HepG2 (cell line): ENCODE measurements around the gene HIPK3. TPM values are rescaled to one million over a fixed set of nuclear protein-coding genes. Genes with fewer than 3 reads are reported as not detected.

Source experiments
- ATAC-seq: fragments of 200-7000 bp; cut with Tn5 transposase; 3 replicates; pipeline ENCODE4 v1.9.1; 2020; ENCODE audit warnings: mild to moderate bottlenecking, moderate library complexity
- BruUV-seq: library from RNA; stranded (reverse); fragments of 400-500 nt; replicated peaks from 2 replicates; lab custom pipeline; 2021; lab: Mats Ljungman, UMichigan
- CTCF ChIA-PET: fragments of 300-600 bp; formaldehyde crosslinking; extraction: SDS; loops from one replicate; lab custom pipeline; 2021; ENCODE audit warnings: low total read pairs, inconsistent platforms, low intra/inter-chr PET ratio; lab: Yijun Ruan, JAX
- POLR2A ChIA-PET: fragments of 350-600 bp; sonication (Branson Sonifier 250); formaldehyde crosslinking; loops from one replicate; lab custom pipeline; 2020; ENCODE audit warnings: antibody characterized with exemption, inconsistent platforms; lab: Yijun Ruan, JAX
- DNase-seq: peaks from one replicate; pipeline ENCODE4 v3.0.0-alpha.2; 2015; ENCODE audit warnings: low spot score
- FAIRE-seq: peaks from 3 replicates; lab custom pipeline; 2011; peaks lifted over from hg19 to GRCh38; lab: Jason Lieb, UNC
- H2AFZ ChIP-seq: one replicate; pipeline ENCODE4 v1.6.1; 2011; ENCODE audit warnings: low read length, inconsistent platforms
- H3K27ac ChIP-seq: fragments of 300-600 bp; 3 replicates; pipeline ENCODE4 v1.8.0; 2011; ENCODE audit warnings: mixed run types, mild to moderate bottlenecking, mixed read lengths, low read length, inconsistent platforms; ENCODE audit not compliant: insufficient read depth; ENCODE audit errors: extremely low read length
- H3K27me3 ChIP-seq, 2 experiments: fragments of 200-600 bp in 1 of 2; 2 replicates in 1 of 2; 3 replicates in 1 of 2; pipeline versions ENCODE4 v1.6.0 to v1.8.0; 2011; ENCODE audit warnings: low read length in 2 of 2, mild to moderate bottlenecking in 2 of 2, moderate library complexity in 2 of 2, inconsistent platforms in 1 of 2; ENCODE audit not compliant: insufficient read depth in 2 of 2, control insufficient read depth in 1 of 2
- H3K36me3 ChIP-seq, 2 experiments: fragments of 200-600 bp in 1 of 2; replicated peaks in 1 of 2; 2 replicates in 1 of 2; 3 replicates in 1 of 2; pipeline versions ENCODE4 v1.5.1 to v1.8.0; 2011; ENCODE audit warnings: low read length in 2 of 2, inconsistent platforms in 1 of 2; ENCODE audit not compliant: insufficient read depth in 2 of 2, control insufficient read depth in 1 of 2
- H3K4me1 ChIP-seq: 2 replicates; pipeline ENCODE4 v1.5.1; 2012; ENCODE audit warnings: low read length, inconsistent platforms; ENCODE audit not compliant: insufficient read depth
- H3K4me2 ChIP-seq: 2 replicates; pipeline ENCODE4 v1.6.0; 2011; ENCODE audit warnings: low read depth, low read length, inconsistent platforms
- H3K4me3 ChIP-seq, 3 experiments: fragments of 200-600 bp in 1 of 3; sonication (generic), shearing (Covaris generic) in 1 of 3; replicated peaks in 1 of 3; 2 replicates each; pipeline ENCODE4 v1.5.1; 2011 to 2016; ENCODE audit warnings: low read length in 3 of 3, inconsistent platforms in 2 of 3, low read depth in 2 of 3, mild to moderate bottlenecking in 2 of 3, control low read depth in 1 of 3, mixed read lengths in 1 of 3; ENCODE audit not compliant: insufficient read depth in 1 of 3
- H3K79me2 ChIP-seq: one replicate; pipeline ENCODE4 v1.6.1; 2011; ENCODE audit warnings: low read length, inconsistent platforms; ENCODE audit not compliant: insufficient read depth
- H3K9ac ChIP-seq: 2 replicates; pipeline ENCODE4 v1.6.0; 2011; ENCODE audit warnings: mild to moderate bottlenecking, low read depth, low read length, inconsistent platforms; ENCODE audit not compliant: insufficient read depth
- H3K9me3 ChIP-seq: 2 replicates; pipeline ENCODE4 v1.5.1; 2012; ENCODE audit warnings: mild to moderate bottlenecking, low read length
- H4K20me1 ChIP-seq: 2 replicates; pipeline ENCODE4 v1.6.0; 2011; ENCODE audit warnings: inconsistent platforms, mild to moderate bottlenecking, low read length, moderate library complexity; ENCODE audit not compliant: insufficient read depth
- SATB2 ChIP-seq: sonication (generic); formaldehyde crosslinking; IDR thresholded peaks from 2 replicates; pipeline ENCODE4 v1.5.0; 2020; ENCODE audit warnings: missing genetic modification reagents
- SMARCC2 ChIP-seq: fragments of 450-650 bp; IDR thresholded peaks from 2 replicates; pipeline ENCODE4 v1.6.1; 2017; ENCODE audit warnings: antibody characterized with exemption, mild to moderate bottlenecking
- SNAI1 ChIP-seq: sonication (generic); formaldehyde crosslinking; IDR thresholded peaks from 2 replicates; pipeline ENCODE4 v1.5.0; 2020; ENCODE audit warnings: mild to moderate bottlenecking, missing genetic modification reagents, borderline replicate concordance
- ZMYM4 ChIP-seq: sonication (generic); formaldehyde crosslinking; IDR thresholded peaks from 2 replicates; pipeline ENCODE4 v1.8.1; 2023; ENCODE audit warnings: mild to moderate bottlenecking, missing genetic modification reagents
- ZNF121 ChIP-seq: sonication (generic); formaldehyde crosslinking; IDR thresholded peaks from 2 replicates; pipeline ENCODE4 v1.5.0; 2020; ENCODE audit warnings: mild to moderate bottlenecking, missing genetic modification reagents
- ZNF34 ChIP-seq: sonication (generic); formaldehyde crosslinking; IDR thresholded peaks from 2 replicates; pipeline ENCODE4 v1.4.0; 2020; ENCODE audit warnings: mild to moderate bottlenecking, missing genetic modification reagents, borderline replicate concordance
- ZNF713 ChIP-seq: sonication (generic); formaldehyde crosslinking; IDR thresholded peaks from 2 replicates; pipeline ENCODE4 v1.4.0; 2020; ENCODE audit warnings: mild to moderate bottlenecking, missing genetic modification reagents
- ZNF780A ChIP-seq: sonication (generic); formaldehyde crosslinking; IDR thresholded peaks from 2 replicates; pipeline ENCODE4 v1.8.0; 2022; ENCODE audit warnings: mild to moderate bottlenecking, missing genetic modification reagents, moderate library complexity
- WGBS: methylation state at CpG from one replicate; pipeline ENCODE4 v1.1.6; 2017; ENCODE audit warnings: low lambda C conversion rate; 5-methylcytosine and 5-hydroxymethylcytosine counted together
- in situ Hi-C: cut with HindIII; loops from 2 replicates; pipeline ENCODE4 v1.10.0; 2017; ENCODE audit warnings: low pct_unique_long_range_greater_than_20kb; ENCODE audit not compliant: extremely low pct_ligation_motif_present
- intact Hi-C: fragments of 100-400 bp; cut with micrococcal nuclease; formaldehyde crosslinking; loops from one replicate; pipeline ENCODE4 v1.10.0; 2022; ENCODE audit not compliant: unreplicated experiment
- polyA plus RNA-seq, 8 experiments: library from polyadenylated mRNA; depleted of rRNA in 3 of 8; stranded (reverse) in 7 of 8; unstranded in 1 of 8; fragments of >200 nt; fragmentation: Illumina TruSeq in 4 of 8; extraction: Trizol in 4 of 8; gene quantifications; 2 replicates each; pipeline versions ENCODE4 v1.2.1 to v1.2.3, GENCODE V29; 2011 to 2016; ENCODE audit warnings: low read depth in 4 of 8, missing spikeins in 1 of 8, mixed read lengths in 1 of 8; ENCODE audit not compliant: insufficient read depth in 1 of 8
- total RNA-seq, 5 experiments: library from RNA; depleted of rRNA; stranded (reverse); fragments of >200 nt; fragmentation: Illumina TruSeq; extraction: Trizol; gene quantifications; 2 replicates each; pipeline ENCODE4 v1.2.3, GENCODE V29; 2016; ENCODE audit warnings: low read depth in 1 of 5
- TF ChIP-seq, protein P1 (sequence below): sonication (generic); formaldehyde crosslinking; IDR thresholded peaks from 2 replicates; pipeline ENCODE4 v1.4.0; 2020; ENCODE audit warnings: low read depth, mild to moderate bottlenecking, missing genetic modification reagents
- TF ChIP-seq, protein P2 (sequence below): sonication (generic); formaldehyde crosslinking; IDR thresholded peaks from 2 replicates; pipeline ENCODE4 v1.8.0; 2022; ENCODE audit warnings: mild to moderate bottlenecking, missing genetic modification reagents; ENCODE audit not compliant: insufficient replicate concordance
- TF ChIP-seq, protein P3 (sequence below): sonication (generic); formaldehyde crosslinking; IDR thresholded peaks from 2 replicates; pipeline ENCODE4 v1.5.1; 2020; ENCODE audit warnings: missing genetic modification reagents, mild to moderate bottlenecking, borderline replicate concordance
- TF ChIP-seq, protein P4 (sequence below): sonication (generic); formaldehyde crosslinking; conservative IDR thresholded peaks from 2 replicates; pipeline ENCODE4 v1.4.0; 2020; ENCODE audit warnings: missing genetic modification reagents

HIPK3 gene
- total and polyA plus RNA-seq, 2 of the 13 experiments (the other 11 are each of a cell fraction or from before 2014, with no cell fraction given), result 20.5 to 44.3 TPM

DNA sequence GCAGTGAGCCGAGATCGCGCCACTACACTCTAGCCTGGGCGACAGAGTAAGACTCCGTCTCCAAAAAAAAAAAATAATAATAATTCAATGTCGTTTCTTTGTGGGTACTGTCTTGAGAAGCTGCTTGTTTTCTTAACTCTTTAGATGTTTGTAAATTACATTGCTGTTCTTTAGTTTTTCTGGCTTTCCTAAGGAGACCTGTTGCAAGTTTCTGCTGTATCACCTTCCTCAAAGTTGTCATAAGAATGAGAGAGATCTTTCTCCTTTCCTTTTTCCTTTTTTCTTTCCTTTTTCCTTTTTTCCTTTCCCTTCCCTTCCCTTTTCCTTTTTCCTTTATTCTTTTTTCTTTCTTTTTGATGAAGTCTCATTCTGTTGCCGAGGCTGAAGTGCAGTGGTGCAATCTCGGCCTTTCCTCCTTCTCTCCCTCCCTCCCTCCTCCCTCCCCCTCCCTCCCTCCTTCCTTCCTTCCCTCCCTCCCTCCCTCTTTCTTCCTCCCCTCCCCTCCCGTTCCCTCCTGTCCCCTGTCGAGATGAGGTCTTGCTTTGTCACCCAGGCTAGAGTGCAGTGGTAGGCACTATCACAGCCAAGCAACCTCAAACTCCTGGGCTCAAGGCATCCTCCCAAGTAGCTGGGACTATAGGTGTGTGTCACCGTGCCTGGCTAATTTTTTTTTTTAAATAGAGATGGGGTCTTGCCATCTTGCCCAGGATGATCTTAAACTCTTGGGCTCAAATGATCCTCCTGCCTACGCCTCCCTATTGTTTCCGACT is 15.3 kb downstream of the HIPK3 start:
- FAIRE-seq (no peak), ATAC-seq (no peak), DNase-seq (no peak)
- POLR2A ChIA-PET, result no interaction called here
- Histone ChIP-seq H4K20me1 (peaks cover 27% of the 10 kb centered on the region), H2AFZ (no peak overlapping the region), H3K4me2 (no peak overlapping the region), H3K27me3 (no peaks in the 10 kb centered on the region), H3K4me3 (no peak overlapping the region), H3K9me3 (no peaks in the 10 kb centered on the region), H3K79me2 (peaks cover 93% of the 10 kb centered on the region), H3K27ac (no peak overlapping the region), H3K9ac (no peak overlapping the region), H3K4me1 (peaks cover 18% of the 10 kb centered on the region), H3K36me3 (no peaks in the 10 kb centered on the region)
- 95% methylated on average over 13 of the region's 13 CpGs for WGBS
- BruUV-seq, result no TSS peak
- CTCF ChIA-PET, result no interaction called here
- intact Hi-C loops, result no loop called here
- in situ Hi-C loops, result no loop called here
- TF ChIP-seq SATB2 (CRISPR knock-in tag) (no peak), ZNF713 (CRISPR knock-in tag) (no peak)
- TF ChIP-seq, protein P1, sequence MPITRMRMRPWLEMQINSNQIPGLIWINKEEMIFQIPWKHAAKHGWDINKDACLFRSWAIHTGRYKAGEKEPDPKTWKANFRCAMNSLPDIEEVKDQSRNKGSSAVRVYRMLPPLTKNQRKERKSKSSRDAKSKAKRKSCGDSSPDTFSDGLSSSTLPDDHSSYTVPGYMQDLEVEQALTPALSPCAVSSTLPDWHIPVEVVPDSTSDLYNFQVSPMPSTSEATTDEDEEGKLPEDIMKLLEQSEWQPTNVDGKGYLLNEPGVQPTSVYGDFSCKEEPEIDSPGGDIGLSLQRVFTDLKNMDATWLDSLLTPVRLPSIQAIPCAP (CRISPR knock-in tag), result no peak

DNA sequence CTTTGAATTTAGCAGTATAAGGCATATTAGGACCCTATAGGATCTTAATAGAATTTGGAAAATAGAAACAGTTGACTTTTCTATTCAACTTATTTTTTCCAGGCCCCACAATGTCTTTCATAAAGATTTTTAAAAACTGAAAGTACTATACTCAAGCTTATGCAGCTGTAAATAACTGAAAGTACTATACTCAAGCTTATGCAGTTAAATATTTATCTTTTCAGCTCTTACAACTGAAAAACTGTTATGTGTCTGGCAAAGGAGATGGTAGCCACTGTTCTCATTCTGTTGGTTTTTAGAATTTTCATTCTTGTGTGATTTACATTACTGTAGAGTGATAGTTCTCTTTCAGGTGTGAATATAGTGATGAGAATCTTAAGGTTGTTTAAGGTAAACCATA is 16.5 kb downstream of the HIPK3 start:
- Histone ChIP-seq H2AFZ (no peak overlapping the region), H4K20me1 (peaks cover 29% of the 10 kb centered on the region), H3K27ac (no peak overlapping the region), H3K4me3 (no peak overlapping the region), H3K4me2 (no peak overlapping the region), H3K9ac (no peak overlapping the region), H3K27me3 (no peaks in the 10 kb centered on the region), H3K9me3 (no peaks in the 10 kb centered on the region), H3K36me3 (no peaks in the 10 kb centered on the region), H3K4me1 (peaks cover 13% of the 10 kb centered on the region), H3K79me2 (peaks cover 91% of the 10 kb centered on the region)
- DNase-seq (no peak), ATAC-seq (no peak), FAIRE-seq (no peak)
- ChIA-PET CTCF (no interaction called here), POLR2A (no interaction called here)
- intact Hi-C loops, result no loop called here
- no TSS peak for BruUV-seq
- in situ Hi-C loops, result no loop called here
- no peak for TF ChIP-seq SNAI1 (CRISPR knock-in tag)
- TF ChIP-seq, protein P2, sequence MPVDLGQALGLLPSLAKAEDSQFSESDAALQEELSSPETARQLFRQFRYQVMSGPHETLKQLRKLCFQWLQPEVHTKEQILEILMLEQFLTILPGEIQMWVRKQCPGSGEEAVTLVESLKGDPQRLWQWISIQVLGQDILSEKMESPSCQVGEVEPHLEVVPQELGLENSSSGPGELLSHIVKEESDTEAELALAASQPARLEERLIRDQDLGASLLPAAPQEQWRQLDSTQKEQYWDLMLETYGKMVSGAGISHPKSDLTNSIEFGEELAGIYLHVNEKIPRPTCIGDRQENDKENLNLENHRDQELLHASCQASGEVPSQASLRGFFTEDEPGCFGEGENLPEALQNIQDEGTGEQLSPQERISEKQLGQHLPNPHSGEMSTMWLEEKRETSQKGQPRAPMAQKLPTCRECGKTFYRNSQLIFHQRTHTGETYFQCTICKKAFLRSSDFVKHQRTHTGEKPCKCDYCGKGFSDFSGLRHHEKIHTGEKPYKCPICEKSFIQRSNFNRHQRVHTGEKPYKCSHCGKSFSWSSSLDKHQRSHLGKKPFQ, result no peak
- TF ChIP-seq ZNF780A, result no peak
- no peak for TF ChIP-seq ZNF34 (CRISPR knock-in tag)
- TF ChIP-seq ZNF121, result no peak
- TF ChIP-seq ZMYM4 (CRISPR knock-in tag), result no peak
- no peak for TF ChIP-seq SMARCC2
- TF ChIP-seq, protein P3, sequence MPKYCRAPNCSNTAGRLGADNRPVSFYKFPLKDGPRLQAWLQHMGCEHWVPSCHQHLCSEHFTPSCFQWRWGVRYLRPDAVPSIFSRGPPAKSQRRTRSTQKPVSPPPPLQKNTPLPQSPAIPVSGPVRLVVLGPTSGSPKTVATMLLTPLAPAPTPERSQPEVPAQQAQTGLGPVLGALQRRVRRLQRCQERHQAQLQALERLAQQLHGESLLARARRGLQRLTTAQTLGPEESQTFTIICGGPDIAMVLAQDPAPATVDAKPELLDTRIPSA (CRISPR knock-in tag), result no peak
- TF ChIP-seq, protein P4, sequence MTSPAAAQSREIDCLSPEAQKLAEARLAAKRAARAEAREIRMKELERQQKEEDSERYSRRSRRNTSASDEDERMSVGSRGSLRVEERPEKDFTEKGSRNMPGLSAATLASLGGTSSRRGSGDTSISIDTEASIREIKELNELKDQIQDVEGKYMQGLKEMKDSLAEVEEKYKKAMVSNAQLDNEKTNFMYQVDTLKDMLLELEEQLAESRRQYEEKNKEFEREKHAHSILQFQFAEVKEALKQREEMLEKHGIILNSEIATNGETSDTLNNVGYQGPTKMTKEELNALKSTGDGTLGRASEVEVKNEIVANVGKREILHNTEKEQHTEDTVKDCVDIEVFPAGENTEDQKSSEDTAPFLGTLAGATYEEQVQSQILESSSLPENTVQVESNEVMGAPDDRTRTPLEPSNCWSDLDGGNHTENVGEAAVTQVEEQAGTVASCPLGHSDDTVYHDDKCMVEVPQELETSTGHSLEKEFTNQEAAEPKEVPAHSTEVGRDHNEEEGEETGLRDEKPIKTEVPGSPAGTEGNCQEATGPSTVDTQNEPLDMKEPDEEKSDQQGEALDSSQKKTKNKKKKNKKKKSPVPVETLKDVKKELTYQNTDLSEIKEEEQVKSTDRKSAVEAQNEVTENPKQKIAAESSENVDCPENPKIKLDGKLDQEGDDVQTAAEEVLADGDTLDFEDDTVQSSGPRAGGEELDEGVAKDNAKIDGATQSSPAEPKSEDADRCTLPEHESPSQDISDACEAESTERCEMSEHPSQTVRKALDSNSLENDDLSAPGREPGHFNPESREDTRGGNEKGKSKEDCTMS (CRISPR knock-in tag), result no peak
